ENCODE data around the gene PTGDR. TPM values are rescaled to one million over a fixed set of nuclear protein-coding genes. Genes with fewer than 3 reads are reported as not detected.

PTGDR gene
- total and polyA plus RNA-seq, 2 experiments from 2014 or later, result 0.06 TPM; not detected in 1

- H3K36me3 Mint-ChIP-seq (ENCODE audit: low read depth), result no peaks in the 10 kb centered on the region
- no peak for DNase-seq (ENCODE audit: low spot score)
These were observed 15.6 kb downstream of the PTGDR start for GRCh38 chr14:52283099-52283498.

More at GRCh38 chr14:52283099-52283498, 15.6 kb downstream of the PTGDR start:
- Histone ChIP-seq H3F3A (replicated peaks; ENCODE audit: low read depth) (no peaks in the 10 kb centered on the region), H3K4me3 (no peak overlapping the region), H3K79me2 (replicated peaks; ENCODE audit: insufficient read depth) (no peaks in the 10 kb centered on the region), H3K4me1 (ENCODE audit: insufficient read depth) (peaks cover 20% of the 10 kb centered on the region; the same call in 1 of the 2 replicates), H3K27me3 (ENCODE audit: insufficient read depth) (no peaks in the 10 kb centered on the region), H3K9me2 (ENCODE audit: insufficient read depth) (peaks cover 34% of the 10 kb centered on the region), H3K27ac (ENCODE audit: low read depth) (no peak overlapping the region), H3K4me2 (no peak overlapping the region), H2AFZ (no peak overlapping the region), H3K36me3 (ENCODE audit: insufficient read depth) (no peaks in the 10 kb centered on the region), H4K20me1 (replicated peaks; ENCODE audit: insufficient read depth) (no peaks in the 10 kb centered on the region)
- Mint-ChIP-seq H3K27me3 (ENCODE audit: insufficient read depth, low read depth, poor library complexity) (no peaks in the 10 kb centered on the region), H3K27ac (no peak overlapping the region), H3K4me3 (no peak overlapping the region), H3K4me1 (peaks cover 37% of the 10 kb centered on the region), H3K9me3 (no peaks in the 10 kb centered on the region)
- no peak for ATAC-seq
- no peak for TF ChIP-seq POLR2AphosphoS5 (IDR thresholded peaks at IDR 0.05; ENCODE audit: low read depth)
- TF ChIP-seq CREB1 (CRISPR knock-in tag; IDR thresholded peaks at IDR 0.05; ENCODE audit: low read depth), result no peak
- no peak for TF ChIP-seq ZNF114 (CRISPR knock-in tag; IDR thresholded peaks at IDR 0.05)
- no peak for TF ChIP-seq ETS1 (IDR thresholded peaks at IDR 0.05)
- TF ChIP-seq EZH2 (IDR thresholded peaks at IDR 0.05; ENCODE audit: low read depth, unreplicated experiment), result no peak
- TF ChIP-seq, protein P1, sequence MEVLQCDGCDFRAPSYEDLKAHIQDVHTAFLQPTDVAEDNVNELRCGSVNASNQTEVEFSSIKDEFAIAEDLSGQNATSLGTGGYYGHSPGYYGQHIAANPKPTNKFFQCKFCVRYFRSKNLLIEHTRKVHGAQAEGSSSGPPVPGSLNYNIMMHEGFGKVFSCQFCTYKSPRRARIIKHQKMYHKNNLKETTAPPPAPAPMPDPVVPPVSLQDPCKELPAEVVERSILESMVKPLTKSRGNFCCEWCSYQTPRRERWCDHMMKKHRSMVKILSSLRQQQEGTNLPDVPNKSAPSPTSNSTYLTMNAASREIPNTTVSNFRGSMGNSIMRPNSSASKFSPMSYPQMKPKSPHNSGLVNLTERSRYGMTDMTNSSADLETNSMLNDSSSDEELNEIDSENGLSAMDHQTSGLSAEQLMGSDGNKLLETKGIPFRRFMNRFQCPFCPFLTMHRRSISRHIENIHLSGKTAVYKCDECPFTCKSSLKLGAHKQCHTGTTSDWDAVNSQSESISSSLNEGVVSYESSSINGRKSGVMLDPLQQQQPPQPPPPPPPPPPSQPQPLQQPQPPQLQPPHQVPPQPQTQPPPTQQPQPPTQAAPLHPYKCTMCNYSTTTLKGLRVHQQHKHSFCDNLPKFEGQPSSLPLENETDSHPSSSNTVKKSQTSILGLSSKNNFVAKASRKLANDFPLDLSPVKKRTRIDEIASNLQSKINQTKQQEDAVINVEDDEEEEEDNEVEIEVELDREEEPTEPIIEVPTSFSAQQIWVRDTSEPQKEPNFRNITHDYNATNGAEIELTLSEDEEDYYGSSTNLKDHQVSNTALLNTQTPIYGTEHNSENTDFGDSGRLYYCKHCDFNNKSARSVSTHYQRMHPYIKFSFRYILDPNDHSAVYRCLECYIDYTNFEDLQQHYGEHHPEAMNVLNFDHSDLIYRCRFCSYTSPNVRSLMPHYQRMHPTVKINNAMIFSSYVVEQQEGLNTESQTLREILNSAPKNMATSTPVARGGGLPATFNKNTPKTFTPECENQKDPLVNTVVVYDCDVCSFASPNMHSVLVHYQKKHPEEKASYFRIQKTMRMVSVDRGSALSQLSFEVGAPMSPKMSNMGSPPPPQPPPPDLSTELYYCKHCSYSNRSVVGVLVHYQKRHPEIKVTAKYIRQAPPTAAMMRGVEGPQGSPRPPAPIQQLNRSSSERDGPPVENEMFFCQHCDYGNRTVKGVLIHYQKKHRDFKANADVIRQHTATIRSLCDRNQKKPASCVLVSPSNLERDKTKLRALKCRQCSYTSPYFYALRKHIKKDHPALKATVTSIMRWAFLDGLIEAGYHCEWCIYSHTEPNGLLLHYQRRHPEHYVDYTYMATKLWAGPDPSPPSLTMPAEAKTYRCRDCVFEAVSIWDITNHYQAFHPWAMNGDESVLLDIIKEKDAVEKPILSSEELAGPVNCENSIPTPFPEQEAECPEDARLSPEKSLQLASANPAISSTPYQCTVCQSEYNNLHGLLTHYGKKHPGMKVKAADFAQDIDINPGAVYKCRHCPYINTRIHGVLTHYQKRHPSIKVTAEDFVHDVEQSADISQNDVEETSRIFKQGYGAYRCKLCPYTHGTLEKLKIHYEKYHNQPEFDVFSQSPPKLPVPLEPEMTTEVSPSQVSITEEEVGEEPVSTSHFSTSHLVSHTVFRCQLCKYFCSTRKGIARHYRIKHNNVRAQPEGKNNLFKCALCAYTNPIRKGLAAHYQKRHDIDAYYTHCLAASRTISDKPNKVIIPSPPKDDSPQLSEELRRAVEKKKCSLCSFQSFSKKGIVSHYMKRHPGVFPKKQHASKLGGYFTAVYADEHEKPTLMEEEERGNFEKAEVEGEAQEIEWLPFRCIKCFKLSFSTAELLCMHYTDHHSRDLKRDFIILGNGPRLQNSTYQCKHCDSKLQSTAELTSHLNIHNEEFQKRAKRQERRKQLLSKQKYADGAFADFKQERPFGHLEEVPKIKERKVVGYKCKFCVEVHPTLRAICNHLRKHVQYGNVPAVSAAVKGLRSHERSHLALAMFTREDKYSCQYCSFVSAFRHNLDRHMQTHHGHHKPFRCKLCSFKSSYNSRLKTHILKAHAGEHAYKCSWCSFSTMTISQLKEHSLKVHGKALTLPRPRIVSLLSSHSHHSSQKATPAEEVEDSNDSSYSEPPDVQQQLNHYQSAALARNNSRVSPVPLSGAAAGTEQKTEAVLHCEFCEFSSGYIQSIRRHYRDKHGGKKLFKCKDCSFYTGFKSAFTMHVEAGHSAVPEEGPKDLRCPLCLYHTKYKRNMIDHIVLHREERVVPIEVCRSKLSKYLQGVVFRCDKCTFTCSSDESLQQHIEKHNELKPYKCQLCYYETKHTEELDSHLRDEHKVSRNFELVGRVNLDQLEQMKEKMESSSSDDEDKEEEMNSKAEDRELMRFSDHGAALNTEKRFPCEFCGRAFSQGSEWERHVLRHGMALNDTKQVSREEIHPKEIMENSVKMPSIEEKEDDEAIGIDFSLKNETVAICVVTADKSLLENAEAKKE (CRISPR knock-in tag; IDR thresholded peaks at IDR 0.05), result no peak
- no peak for TF ChIP-seq STAT1 (IDR thresholded peaks at IDR 0.05; ENCODE audit: unreplicated experiment)
- no peak for TF ChIP-seq CTCF (conservative IDR thresholded peaks at IDR 0.05; ENCODE audit: low read depth in 2 of 2)
- TF ChIP-seq NANOG (IDR thresholded peaks at IDR 0.05; ENCODE audit: borderline replicate concordance), result no peak
- no peak for TF ChIP-seq ZNF331 (CRISPR knock-in tag; IDR thresholded peaks at IDR 0.05; ENCODE audit: low read depth)
- no peak for TF ChIP-seq EZH2phosphoT487 (IDR thresholded peaks at IDR 0.05; ENCODE audit: unreplicated experiment)
- TF ChIP-seq, protein P2, sequence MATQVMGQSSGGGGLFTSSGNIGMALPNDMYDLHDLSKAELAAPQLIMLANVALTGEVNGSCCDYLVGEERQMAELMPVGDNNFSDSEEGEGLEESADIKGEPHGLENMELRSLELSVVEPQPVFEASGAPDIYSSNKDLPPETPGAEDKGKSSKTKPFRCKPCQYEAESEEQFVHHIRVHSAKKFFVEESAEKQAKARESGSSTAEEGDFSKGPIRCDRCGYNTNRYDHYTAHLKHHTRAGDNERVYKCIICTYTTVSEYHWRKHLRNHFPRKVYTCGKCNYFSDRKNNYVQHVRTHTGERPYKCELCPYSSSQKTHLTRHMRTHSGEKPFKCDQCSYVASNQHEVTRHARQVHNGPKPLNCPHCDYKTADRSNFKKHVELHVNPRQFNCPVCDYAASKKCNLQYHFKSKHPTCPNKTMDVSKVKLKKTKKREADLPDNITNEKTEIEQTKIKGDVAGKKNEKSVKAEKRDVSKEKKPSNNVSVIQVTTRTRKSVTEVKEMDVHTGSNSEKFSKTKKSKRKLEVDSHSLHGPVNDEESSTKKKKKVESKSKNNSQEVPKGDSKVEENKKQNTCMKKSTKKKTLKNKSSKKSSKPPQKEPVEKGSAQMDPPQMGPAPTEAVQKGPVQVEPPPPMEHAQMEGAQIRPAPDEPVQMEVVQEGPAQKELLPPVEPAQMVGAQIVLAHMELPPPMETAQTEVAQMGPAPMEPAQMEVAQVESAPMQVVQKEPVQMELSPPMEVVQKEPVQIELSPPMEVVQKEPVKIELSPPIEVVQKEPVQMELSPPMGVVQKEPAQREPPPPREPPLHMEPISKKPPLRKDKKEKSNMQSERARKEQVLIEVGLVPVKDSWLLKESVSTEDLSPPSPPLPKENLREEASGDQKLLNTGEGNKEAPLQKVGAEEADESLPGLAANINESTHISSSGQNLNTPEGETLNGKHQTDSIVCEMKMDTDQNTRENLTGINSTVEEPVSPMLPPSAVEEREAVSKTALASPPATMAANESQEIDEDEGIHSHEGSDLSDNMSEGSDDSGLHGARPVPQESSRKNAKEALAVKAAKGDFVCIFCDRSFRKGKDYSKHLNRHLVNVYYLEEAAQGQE (IDR thresholded peaks at IDR 0.05; ENCODE audit: unreplicated experiment), result no peak
- TF ChIP-seq JUNB (IDR thresholded peaks at IDR 0.05; ENCODE audit: unreplicated experiment), result no peak

All from GM23338 (cell line).